GM10248 (cell line): ENCODE results near the gene MPL.
"Not testable (repeated sequence)": the region's sequence is repeated elsewhere in the genome, so short reads cannot be mapped to it uniquely, and the experiment has no call there.

Experiments used
- CTCF ChIA-PET: fragments of 300-600 bp; sonication (Branson Sonifier 250); formaldehyde crosslinking; extraction: SDS; loops from one replicate; lab custom pipeline; 2021; ENCODE audit warnings: antibody characterized with exemption; lab: Yijun Ruan, JAX
- POLR2A ChIA-PET: fragments of 350-650 bp; sonication (Branson Sonifier 250); formaldehyde crosslinking; extraction: SDS; loops from one replicate; lab custom pipeline; 2020; ENCODE audit warnings: antibody characterized with exemption; lab: Yijun Ruan, JAX
- DNase-seq: peaks from one replicate; pipeline ENCODE4 v3.0.0; 2012; ENCODE audit errors: extremely low spot score
- CTCF ChIP-seq: IDR thresholded peaks from 2 replicates; pipeline ENCODE4 v1.5.1; 2012; ENCODE audit warnings: mild to moderate bottlenecking, low read depth; ENCODE audit errors: extremely low read depth, missing control alignments, control extremely low read depth

MPL gene

GRCh38 chr1:43396059-43396458, 58.4 kb downstream of the MPL start:
- CTCF ChIA-PET = no interaction called here
- POLR2A ChIA-PET = no interaction called here
- TF ChIP-seq CTCF = no peak
- no peak for DNase-seq

GRCh38 chr1:43398227-43398626, 60.6 kb downstream of the MPL start:
- POLR2A ChIA-PET = no interaction called here
- TF ChIP-seq CTCF = no peak
- no peak for DNase-seq
- CTCF ChIA-PET = interaction anchor here (1.2 kb wide), 1 partner anchor 69 kb away, joined by 3 read pairs; no protein-coding TSS in a partner anchor

GRCh38 chr1:43400441-43400840, 62.8 kb downstream of the MPL start:
- POLR2A ChIA-PET, DNase-seq: not testable (repeated sequence)
- CTCF ChIA-PET = interaction anchor here (1.1 to 2.4 kb wide), 2 partner anchors 170 to 174 kb away, joined by 3 to 6 read pairs; no protein-coding TSS in a partner anchor

- no peak for DNase-seq
- POLR2A ChIA-PET = no interaction called here
- CTCF ChIA-PET = no interaction called here
- no peak for TF ChIP-seq CTCF
Measured at GRCh38 chr1:43402089-43402865, 64.7 kb downstream of the MPL start.
